GM12892 (cell line): ENCODE data around the gene PANK1.

ENCODE experiments used
- DNase-seq: peaks from one replicate; pipeline ENCODE4 v3.0.0; 2011; ENCODE audit not compliant: insufficient read length
- FAIRE-seq: peaks from 2 replicates; lab custom pipeline; 2011; peaks lifted over from hg19 to GRCh38; lab: Jason Lieb, UNC
- POLR2A ChIP-seq: IDR thresholded peaks from 2 replicates; pipeline ENCODE4 v1.6.1; 2011; ENCODE audit warnings: low read depth, low read length, control low read depth
- POLR2AphosphoS5 ChIP-seq: IDR thresholded peaks from 2 replicates; pipeline ENCODE4 v1.6.1; 2011; ENCODE audit warnings: low read depth, low read length, control low read depth
- TAF1 ChIP-seq: IDR thresholded peaks from 2 replicates; pipeline ENCODE4 v1.6.1; 2011; ENCODE audit warnings: low read depth, mild to moderate bottlenecking, control low read depth, low read length, borderline replicate concordance

PANK1 gene

GRCh38 chr10:89615112-89615511 is 29.9 kb downstream of the PANK1 start:
- FAIRE-seq, result no peak
- TF ChIP-seq TAF1, result no peak
- TF ChIP-seq POLR2AphosphoS5, result no peak
- no peak for TF ChIP-seq POLR2A
- DNase-seq, result no peak

GRCh38 chr10:89613582-89613981 is 31.5 kb downstream of the PANK1 start:
- TF ChIP-seq POLR2A (no peak), TAF1 (no peak), POLR2AphosphoS5 (no peak)
- no peak for FAIRE-seq
- no peak for DNase-seq

DNA sequence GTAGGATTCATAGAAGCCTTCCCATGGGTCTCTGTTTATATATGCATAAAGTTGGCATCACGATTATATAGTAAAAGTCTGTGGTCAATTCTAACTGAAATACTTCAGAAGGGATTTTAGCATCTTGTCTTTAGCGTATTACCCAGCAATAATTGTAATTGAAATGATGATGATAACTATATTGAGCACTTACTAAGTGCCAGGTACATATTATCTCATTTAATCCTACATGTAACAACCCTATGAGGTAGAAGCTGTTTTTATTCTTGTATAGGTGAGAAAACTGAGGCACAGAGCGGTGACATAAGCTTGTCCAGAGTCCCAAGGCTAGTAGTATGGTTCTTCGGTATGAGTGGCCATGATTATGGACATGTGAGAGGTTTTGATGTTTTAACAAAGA is 33.8 kb downstream of the PANK1 start:
- FAIRE-seq, result no peak
- no peak for DNase-seq

DNA sequence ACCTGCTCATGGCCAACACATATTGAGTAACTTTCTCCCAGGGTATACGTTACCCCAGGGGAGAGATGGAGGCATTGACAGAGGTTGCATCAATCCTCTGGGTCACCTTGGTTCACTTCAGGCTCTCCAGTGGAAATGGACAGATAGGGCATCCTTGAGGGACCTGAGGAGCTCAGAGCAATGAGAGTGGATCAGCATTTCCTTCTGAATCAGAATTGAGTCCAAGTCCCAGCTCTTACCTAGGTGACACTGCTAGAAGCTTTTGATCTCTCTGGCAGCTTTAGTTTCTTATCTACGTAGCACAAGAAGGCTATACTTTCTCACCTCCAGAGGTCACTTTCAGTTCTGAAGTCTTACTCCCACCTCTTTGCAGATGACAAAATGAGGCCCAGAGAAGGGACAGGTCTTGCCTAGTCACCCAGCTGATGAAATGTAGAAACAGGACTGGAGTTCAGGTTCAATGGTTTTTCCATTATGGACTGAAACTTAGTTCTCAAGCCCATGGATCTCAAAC is 35.2 kb downstream of the PANK1 start:
- TF ChIP-seq TAF1, result no peak
- TF ChIP-seq POLR2A, result no peak
- no peak for TF ChIP-seq POLR2AphosphoS5
- FAIRE-seq (peak; percentile 88), DNase-seq (no peak)

More for the DNA sequence above, 33.8 kb downstream of the PANK1 start:
- TF ChIP-seq TAF1 (no peak), POLR2A (no peak), POLR2AphosphoS5 (no peak)

- DNase-seq, result no peak
- TF ChIP-seq POLR2A, result no peak
- no peak for TF ChIP-seq POLR2AphosphoS5
- TF ChIP-seq TAF1, result no peak
- no peak for FAIRE-seq
Measured at GRCh38 chr10:89604200-89604599, 40.8 kb downstream of the PANK1 start.

DNA sequence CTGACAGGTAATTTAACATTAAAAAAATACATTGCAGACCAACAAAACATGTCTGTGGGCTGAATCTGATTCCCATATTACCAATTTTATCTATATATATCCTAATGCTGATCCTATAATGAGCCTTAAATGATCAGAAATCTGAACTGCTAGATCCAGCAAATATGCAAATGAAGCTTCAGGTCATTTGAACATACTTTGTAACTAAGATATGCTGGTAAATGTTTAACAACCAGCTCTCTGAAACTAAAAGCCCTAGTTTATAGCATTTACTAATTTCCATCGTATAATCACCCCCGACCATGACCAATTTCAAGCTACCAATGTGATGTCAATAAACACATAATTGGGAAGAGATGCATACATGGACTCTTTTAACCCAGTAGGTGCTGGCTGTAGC is 42.1 kb downstream of the PANK1 start:
- TF ChIP-seq POLR2AphosphoS5, result no peak
- no peak for TF ChIP-seq TAF1
- no peak for TF ChIP-seq POLR2A
- FAIRE-seq (peak; percentile 17), DNase-seq (no peak)

GRCh38 chr10:89601728-89602361 is 43.2 kb downstream of the PANK1 start:
- TF ChIP-seq POLR2A (no peak), POLR2AphosphoS5 (no peak), TAF1 (no peak)
- DNase-seq, result no peak

DNA sequence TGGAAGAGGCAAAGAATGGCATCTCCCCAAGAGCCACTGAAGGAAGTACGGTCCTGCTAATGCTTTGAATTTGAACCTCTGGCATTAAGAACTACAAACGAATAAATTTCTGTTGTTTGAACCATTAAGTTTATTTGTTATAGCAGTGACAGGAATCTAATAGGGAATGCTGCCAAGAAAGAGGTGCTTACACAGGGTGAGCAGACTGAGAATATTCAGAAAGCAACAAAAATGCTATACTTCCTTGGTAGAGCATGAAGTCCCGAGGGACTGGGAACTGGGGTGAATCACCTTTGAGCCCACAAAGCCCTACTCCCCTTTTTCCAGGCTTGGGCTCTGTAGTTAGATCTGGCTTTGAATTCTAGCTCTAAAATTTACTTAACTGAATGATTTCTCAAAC is 45.0 kb downstream of the PANK1 start:
- FAIRE-seq (peak; percentile 33), DNase-seq (no peak)
- no peak for TF ChIP-seq TAF1
- no peak for TF ChIP-seq POLR2AphosphoS5
- TF ChIP-seq POLR2A, result no peak

More at GRCh38 chr10:89601728-89602361, 43.2 kb downstream of the PANK1 start:
- no peak for FAIRE-seq

DNA sequence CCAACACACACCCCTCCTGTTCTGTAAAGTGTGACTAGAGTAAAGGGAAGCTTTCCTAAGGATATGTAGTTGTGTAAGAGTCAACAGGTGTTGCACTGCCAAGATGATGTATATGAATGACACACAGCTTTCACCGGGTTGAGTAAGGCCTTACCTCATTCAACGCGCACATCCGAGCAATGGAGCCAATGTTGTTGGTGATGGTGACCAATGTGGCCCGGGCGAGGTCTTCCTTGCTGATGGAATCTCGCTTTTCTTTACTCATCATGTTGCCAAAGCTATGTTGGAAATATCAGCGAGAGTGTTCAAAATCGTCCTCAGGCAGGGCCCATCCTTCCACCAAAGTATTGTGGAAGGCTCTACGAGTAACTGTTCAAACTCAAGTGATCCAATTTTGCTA is 52.0 kb downstream of the PANK1 start:
- TF ChIP-seq POLR2A (no peak), POLR2AphosphoS5 (no peak), TAF1 (no peak)
- DNase-seq (no peak), FAIRE-seq (no peak)

- FAIRE-seq, result no peak
- no peak for DNase-seq
- no peak for TF ChIP-seq POLR2AphosphoS5
- TF ChIP-seq TAF1, result no peak
- no peak for TF ChIP-seq POLR2A
Measured at GRCh38 chr10:89592539-89592938, 52.5 kb downstream of the PANK1 start.

DNA sequence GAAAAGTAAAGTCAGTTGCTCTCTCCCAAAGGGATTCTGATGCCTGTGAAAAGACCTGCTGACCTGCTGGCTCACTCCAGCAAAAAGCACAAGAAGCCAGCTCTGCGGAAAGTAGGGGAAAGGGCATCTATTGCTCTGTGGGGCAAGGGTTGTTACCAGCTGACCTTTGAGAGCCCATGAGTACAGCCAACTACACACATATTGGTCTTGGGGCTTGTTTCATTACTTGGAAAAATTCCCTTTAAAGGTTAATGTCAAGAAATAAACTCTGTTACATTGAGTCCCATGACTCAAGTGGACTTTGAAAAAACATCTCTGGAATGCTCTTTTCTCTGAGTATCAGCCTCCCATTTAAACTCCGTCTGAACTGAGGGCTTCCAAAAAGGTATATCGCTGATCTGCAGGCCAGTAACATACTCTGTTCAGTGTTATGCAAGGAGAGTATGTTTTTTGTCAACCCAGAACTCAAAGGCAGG is 53.2 kb downstream of the PANK1 start:
- TF ChIP-seq POLR2A, result no peak
- no peak for TF ChIP-seq POLR2AphosphoS5
- TF ChIP-seq TAF1, result no peak
- DNase-seq (no peak), FAIRE-seq (no peak)
